Fibroblast of pulmonary artery (primary cell): ENCODE results near the gene TSPAN9.

Source experiments
- DNase-seq: peaks from one replicate; pipeline ENCODE4 v3.0.0-alpha.2; 2010; ENCODE audit warnings: low read depth
- H3K4me3 ChIP-seq: replicated peaks from 2 replicates; pipeline ENCODE4 v1.5.1; 2011; ENCODE audit warnings: low read depth, mild to moderate bottlenecking, control low read depth, low read length, moderate library complexity
- TF ChIP-seq, protein P1 (sequence below): IDR thresholded peaks from 2 replicates; pipeline ENCODE4 v1.5.1; 2011; ENCODE audit warnings: mild to moderate bottlenecking, control low read depth, low read length, inconsistent platforms; ENCODE audit errors: missing control alignments

The TSPAN9 gene

DNA sequence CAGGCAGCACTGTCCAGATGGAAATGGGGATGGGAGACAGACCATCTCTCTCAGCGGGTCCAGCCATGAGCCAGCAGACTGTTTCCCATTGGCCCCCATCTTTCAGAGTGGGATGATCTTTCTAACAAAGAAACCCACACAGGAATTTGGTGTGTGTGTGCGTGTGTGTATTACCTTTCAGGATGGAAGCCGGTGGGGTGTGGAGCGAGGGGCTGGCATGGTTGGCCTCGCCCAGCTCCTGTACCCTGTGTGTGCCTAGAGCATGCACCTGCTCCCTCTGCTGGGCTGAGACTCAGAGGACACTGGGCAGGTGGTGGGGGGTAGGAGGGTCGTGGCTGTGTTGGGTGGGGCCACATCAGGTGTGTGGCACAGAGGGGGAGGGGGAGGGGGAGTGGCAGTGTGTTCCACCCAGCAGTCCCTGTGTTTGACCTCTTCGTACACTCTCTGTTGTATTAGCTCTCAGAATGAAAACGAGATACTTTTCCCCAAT lies 33.0 kb upstream of the TSPAN9 start:
- DNase-seq, result no peak
- no peak overlapping the region for H3K4me3 ChIP-seq
- TF ChIP-seq, protein P1, sequence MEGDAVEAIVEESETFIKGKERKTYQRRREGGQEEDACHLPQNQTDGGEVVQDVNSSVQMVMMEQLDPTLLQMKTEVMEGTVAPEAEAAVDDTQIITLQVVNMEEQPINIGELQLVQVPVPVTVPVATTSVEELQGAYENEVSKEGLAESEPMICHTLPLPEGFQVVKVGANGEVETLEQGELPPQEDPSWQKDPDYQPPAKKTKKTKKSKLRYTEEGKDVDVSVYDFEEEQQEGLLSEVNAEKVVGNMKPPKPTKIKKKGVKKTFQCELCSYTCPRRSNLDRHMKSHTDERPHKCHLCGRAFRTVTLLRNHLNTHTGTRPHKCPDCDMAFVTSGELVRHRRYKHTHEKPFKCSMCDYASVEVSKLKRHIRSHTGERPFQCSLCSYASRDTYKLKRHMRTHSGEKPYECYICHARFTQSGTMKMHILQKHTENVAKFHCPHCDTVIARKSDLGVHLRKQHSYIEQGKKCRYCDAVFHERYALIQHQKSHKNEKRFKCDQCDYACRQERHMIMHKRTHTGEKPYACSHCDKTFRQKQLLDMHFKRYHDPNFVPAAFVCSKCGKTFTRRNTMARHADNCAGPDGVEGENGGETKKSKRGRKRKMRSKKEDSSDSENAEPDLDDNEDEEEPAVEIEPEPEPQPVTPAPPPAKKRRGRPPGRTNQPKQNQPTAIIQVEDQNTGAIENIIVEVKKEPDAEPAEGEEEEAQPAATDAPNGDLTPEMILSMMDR, result no peak

DNA sequence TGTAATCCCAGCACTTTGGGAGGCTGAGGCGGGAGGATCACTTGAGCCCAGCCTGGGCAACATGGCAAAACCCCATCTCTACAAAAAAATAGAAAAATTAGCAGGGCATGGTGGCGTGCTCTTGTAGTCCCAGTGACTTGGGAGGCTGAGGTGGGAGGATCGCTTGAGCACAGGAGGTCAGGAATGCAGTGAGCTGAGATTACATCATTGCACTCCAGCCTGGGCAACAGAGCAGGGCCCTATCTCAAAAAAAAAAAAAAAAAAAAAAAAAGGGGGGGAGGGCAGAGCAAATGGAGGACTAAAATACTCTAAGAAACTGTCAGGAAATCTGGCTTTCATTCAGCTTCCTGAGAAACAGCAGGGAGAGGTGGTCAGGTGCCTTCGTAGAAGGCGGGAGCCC lies 31.7 kb upstream of the TSPAN9 start:
- TF ChIP-seq, protein P1, result no peak
- no peak for DNase-seq
- no peak overlapping the region for H3K4me3 ChIP-seq

DNA sequence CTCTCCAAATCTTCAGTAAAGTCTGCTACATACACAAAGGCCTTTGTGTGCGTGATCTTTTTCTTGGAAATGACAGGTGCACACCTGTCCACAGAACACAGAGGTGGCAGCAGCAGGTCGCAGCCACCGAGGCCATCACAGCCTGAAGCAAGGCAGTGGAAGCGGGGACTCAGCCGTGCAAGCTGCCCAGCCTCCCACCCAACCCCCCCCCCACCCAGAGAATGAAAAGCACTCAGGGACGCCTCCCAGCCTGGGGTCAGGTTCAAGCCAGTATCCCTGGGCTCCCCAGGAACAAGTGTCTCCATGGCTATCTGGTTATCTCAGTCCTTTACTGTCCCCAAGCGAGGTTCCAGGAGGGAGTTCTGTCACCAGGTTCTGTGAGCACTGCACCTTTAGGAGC lies 31.2 kb upstream of the TSPAN9 start:
- TF ChIP-seq, protein P1, result no peak
- H3K4me3 ChIP-seq, result no peak overlapping the region
- DNase-seq, result no peak

DNA sequence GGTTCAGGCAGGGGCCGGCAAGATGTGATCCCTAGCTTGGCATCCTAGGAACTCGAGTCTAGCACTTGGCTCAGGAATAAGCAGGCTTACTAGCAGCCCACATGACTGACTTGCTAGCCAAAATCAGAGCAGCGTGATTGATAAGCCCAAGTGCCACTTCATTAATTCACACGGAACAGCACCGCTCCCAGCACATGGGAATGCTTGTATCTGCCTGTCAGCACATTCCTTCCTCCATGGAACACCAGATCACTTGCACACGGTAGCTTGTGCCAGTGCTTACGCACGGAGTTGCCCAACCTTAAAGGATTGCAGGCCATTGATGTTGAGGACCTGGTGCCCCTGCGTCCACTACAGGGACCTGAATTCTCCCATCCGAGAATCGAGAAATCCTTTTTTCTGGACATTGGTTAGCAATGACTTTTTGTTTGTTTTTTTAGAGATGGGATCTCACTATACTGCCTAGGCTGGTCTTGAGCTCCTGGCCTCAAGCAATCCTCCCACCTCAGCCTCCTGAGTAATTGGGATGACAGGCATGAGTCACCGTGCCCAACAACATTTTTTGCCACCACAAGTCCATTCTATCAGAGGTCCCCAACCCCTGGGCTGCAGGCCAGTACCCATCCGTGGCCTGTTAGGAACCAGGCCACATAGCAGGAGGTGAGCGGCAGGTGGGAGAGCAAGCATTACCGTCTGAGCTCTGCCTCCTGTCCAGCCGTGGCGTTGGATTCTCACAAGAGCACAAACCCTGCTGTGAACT lies 30.6 kb upstream of the TSPAN9 start:
- no peak overlapping the region for H3K4me3 ChIP-seq
- DNase-seq, result peak; percentile 51
- TF ChIP-seq, protein P1, result no peak

DNA sequence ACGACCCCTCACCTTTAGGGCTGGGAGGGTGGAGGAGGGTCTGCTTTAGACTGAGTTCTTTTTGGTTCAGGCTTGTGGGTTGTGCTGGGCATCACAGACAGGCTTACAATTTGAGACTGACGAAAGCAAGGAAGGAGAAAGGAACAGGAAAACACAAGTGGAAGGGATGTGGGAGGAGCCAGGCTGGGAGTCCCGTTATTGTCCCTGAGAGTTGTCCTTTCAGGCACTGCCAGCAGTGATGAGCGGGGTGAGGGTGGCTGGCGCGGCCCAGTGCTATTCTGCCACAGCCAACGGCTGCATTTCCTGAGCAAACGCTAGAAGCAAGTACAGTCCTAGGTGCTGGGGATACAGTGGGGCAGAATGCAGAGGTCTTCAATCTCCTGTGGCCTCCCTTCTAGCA lies 29.2 kb upstream of the TSPAN9 start:
- H3K4me3 ChIP-seq, result no peak overlapping the region
- TF ChIP-seq, protein P1, result no peak
- no peak for DNase-seq

DNA sequence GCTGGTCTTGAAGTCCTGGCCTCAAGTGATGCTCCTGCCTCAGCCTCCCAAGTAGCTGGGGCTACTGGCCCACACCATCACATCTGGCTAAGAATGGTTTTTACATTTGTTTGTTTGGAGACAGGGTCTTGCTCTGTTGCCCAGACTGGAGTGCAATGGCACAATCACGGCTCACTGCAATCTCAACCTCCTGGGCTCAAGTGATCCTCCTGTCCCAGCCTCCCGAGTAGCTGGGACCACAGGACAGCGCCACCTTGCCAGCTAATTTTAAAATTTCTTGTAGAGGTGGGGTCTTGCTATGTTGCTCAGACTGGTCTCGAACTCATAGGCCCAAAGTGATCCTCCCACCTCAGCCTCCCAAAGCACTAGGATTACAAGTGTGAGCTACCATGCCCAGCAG lies 28.6 kb upstream of the TSPAN9 start:
- no peak for DNase-seq
- no peak overlapping the region for H3K4me3 ChIP-seq
- TF ChIP-seq, protein P1, result no peak

DNA sequence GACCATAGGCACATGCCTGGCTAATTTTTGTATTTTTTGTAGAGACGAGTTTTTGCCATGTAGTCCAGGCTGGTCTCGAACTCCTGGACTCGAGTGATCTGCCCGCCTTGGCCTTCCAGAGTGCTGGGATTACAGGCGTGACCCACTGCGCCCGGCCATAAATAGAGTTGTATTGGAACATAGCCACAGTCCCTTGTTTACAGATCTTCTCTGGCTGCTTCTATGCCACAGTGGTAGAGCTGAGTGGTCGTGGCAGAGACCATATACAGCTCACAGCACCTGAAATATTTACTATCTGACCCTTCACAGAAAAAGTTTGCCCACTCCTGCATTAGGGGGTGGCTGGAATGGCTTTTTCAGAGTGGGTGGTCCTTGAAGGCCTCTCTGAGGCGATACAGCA lies 28.0 kb upstream of the TSPAN9 start:
- H3K4me3 ChIP-seq, result no peak overlapping the region
- DNase-seq, result no peak
- TF ChIP-seq, protein P1, result no peak
